WTC11 (cell line): ENCODE data around the gene HHIPL2. TPM values are rescaled to one million over a fixed set of nuclear protein-coding genes. Genes with fewer than 3 reads are reported as not detected.

Experiments
- ATAC-seq: fragments of 200-7000 bp; cut with Tn5 transposase; 2 replicates; pipeline ENCODE4 v1.10.0; 2021; ENCODE audit warnings: mild to moderate bottlenecking, moderate library complexity
- CTCF ChIA-PET: fragments of 300-600 bp; sonication (Branson Sonifier 250); formaldehyde crosslinking; loops from one replicate; lab custom pipeline; 2021; ENCODE audit warnings: antibody characterized with exemption; lab: Charles Lee
- POLR2A ChIA-PET: fragments of 350-600 bp; sonication (Branson Sonifier 250); formaldehyde crosslinking; loops from one replicate; lab custom pipeline; 2021; ENCODE audit warnings: antibody characterized with exemption; lab: Charles Lee
- DNase-seq: peaks from one replicate; pipeline ENCODE4 v3.0.0; 2021; ENCODE audit warnings: low spot score
- H3K27ac Mint-ChIP-seq: 2 replicates; pipeline ENCODE4 v1.8.0; 2021; ENCODE audit warnings: mixed read lengths
- H3K27me3 Mint-ChIP-seq: 2 replicates; pipeline ENCODE4 v1.8.0; 2021; ENCODE audit warnings: low read depth, mild to moderate bottlenecking, moderate library complexity, mixed read lengths
- H3K36me3 Mint-ChIP-seq: 2 replicates; pipeline ENCODE4 v1.8.0; 2021; ENCODE audit warnings: mixed read lengths
- H3K4me1 Mint-ChIP-seq: 2 replicates; pipeline ENCODE4 v1.8.0; 2022; ENCODE audit warnings: mixed read lengths
- H3K4me3 Mint-ChIP-seq: 2 replicates; pipeline ENCODE4 v1.8.0; 2021; ENCODE audit warnings: mild to moderate bottlenecking, moderate library complexity, mixed read lengths
- H3K9me3 Mint-ChIP-seq: 2 replicates; pipeline ENCODE4 v1.8.0; 2021; ENCODE audit warnings: mixed read lengths
- ATF1 ChIP-seq: sonication (generic); formaldehyde crosslinking; IDR thresholded peaks from 2 replicates; pipeline ENCODE4 v1.8.1; 2023; ENCODE audit warnings: mild to moderate bottlenecking, moderate library complexity, missing genetic modification reagents
- CREB1 ChIP-seq: sonication (generic); formaldehyde crosslinking; IDR thresholded peaks from 2 replicates; pipeline ENCODE4 v1.8.0; 2023; ENCODE audit warnings: mild to moderate bottlenecking, missing genetic modification reagents
- GABPB1 ChIP-seq: sonication (generic); formaldehyde crosslinking; IDR thresholded peaks from 2 replicates; pipeline ENCODE4 v1.8.1; 2023; ENCODE audit warnings: mild to moderate bottlenecking, missing genetic modification reagents
- GTF2I ChIP-seq: fragments of 250-450 bp; sonication (Bioruptor Pico); conservative IDR thresholded peaks from 2 replicates; pipeline ENCODE4 v1.4.0; 2021; ENCODE audit warnings: mild to moderate bottlenecking
- NR2C2 ChIP-seq: sonication (generic); formaldehyde crosslinking; IDR thresholded peaks from 2 replicates; pipeline ENCODE4 v1.8.0; 2022; ENCODE audit warnings: mild to moderate bottlenecking, missing genetic modification reagents
- OVOL2 ChIP-seq: fragments of 250-450 bp; sonication (Bioruptor Pico); IDR thresholded peaks from 2 replicates; pipeline ENCODE4 v1.9.0; 2021; ENCODE audit warnings: mild to moderate bottlenecking, borderline replicate concordance
- SMAD3 ChIP-seq: sonication (generic); formaldehyde crosslinking; IDR thresholded peaks from 2 replicates; pipeline ENCODE4 v1.8.0; 2022; ENCODE audit warnings: missing genetic modification reagents, mild to moderate bottlenecking, borderline replicate concordance
- TP53 ChIP-seq: sonication (generic); formaldehyde crosslinking; IDR thresholded peaks from 2 replicates; pipeline ENCODE4 v1.8.1; 2023; ENCODE audit warnings: mild to moderate bottlenecking, missing genetic modification reagents
- ZNF232 ChIP-seq: sonication (generic); formaldehyde crosslinking; IDR thresholded peaks from 2 replicates; pipeline ENCODE4 v1.8.0; 2022; ENCODE audit warnings: mild to moderate bottlenecking, missing genetic modification reagents
- ZNF396 ChIP-seq: fragments of 250-450 bp; sonication (Bioruptor Pico); IDR thresholded peaks from 2 replicates; pipeline ENCODE4 v1.8.0; 2021; ENCODE audit warnings: mild to moderate bottlenecking, moderate library complexity, borderline replicate concordance
- total RNA-seq: library from RNA; stranded (reverse); gene quantifications from 3 replicates; pipeline ENCODE4 v1.2.3, GENCODE V29; 2021
- TF ChIP-seq, protein P1 (sequence below): sonication (generic); formaldehyde crosslinking; IDR thresholded peaks from 2 replicates; pipeline ENCODE4 v1.8.0; 2023; ENCODE audit warnings: mild to moderate bottlenecking, missing genetic modification reagents
- TF ChIP-seq, protein P2 (sequence below): fragments of 250-450 bp; sonication (Bioruptor Pico); IDR thresholded peaks from 2 replicates; pipeline ENCODE4 v1.9.0; 2021; ENCODE audit warnings: mild to moderate bottlenecking, borderline replicate concordance
- TF ChIP-seq, protein P3 (sequence below): sonication (generic); formaldehyde crosslinking; IDR thresholded peaks from 2 replicates; pipeline ENCODE4 v1.8.1; 2023; ENCODE audit warnings: mild to moderate bottlenecking, missing genetic modification reagents
- TF ChIP-seq, protein P4 (sequence below): sonication (generic); formaldehyde crosslinking; IDR thresholded peaks from 2 replicates; pipeline ENCODE4 v1.8.0; 2022; ENCODE audit warnings: missing genetic modification reagents

HHIPL2 gene
- total RNA-seq, 1 experiment from 2014 or later, result 0.11 TPM

DNA sequence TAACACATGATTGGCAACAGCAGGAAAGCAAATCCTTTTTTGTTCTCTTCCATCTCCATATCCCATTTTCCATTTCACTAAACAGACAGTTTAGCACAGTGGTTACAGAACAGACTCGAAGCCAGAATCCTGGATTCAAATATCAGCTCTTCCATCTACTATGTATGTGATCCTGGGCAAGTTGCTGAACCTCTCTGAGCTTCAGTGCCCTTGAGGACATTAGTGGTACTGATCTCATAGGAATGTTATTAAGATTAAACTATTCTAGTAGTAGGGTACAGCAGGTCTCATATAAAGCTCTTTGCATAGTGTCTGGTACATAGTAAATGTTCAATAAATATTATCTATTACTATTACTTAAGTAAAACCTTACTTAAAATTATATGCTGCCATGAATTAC lies 13.8 kb upstream of the HHIPL2 start (continued):
- TF ChIP-seq, protein P1, sequence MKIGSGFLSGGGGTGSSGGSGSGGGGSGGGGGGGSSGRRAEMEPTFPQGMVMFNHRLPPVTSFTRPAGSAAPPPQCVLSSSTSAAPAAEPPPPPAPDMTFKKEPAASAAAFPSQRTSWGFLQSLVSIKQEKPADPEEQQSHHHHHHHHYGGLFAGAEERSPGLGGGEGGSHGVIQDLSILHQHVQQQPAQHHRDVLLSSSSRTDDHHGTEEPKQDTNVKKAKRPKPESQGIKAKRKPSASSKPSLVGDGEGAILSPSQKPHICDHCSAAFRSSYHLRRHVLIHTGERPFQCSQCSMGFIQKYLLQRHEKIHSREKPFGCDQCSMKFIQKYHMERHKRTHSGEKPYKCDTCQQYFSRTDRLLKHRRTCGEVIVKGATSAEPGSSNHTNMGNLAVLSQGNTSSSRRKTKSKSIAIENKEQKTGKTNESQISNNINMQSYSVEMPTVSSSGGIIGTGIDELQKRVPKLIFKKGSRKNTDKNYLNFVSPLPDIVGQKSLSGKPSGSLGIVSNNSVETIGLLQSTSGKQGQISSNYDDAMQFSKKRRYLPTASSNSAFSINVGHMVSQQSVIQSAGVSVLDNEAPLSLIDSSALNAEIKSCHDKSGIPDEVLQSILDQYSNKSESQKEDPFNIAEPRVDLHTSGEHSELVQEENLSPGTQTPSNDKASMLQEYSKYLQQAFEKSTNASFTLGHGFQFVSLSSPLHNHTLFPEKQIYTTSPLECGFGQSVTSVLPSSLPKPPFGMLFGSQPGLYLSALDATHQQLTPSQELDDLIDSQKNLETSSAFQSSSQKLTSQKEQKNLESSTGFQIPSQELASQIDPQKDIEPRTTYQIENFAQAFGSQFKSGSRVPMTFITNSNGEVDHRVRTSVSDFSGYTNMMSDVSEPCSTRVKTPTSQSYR (CRISPR knock-in tag), result no peak
- no peak for TF ChIP-seq GTF2I

DNA sequence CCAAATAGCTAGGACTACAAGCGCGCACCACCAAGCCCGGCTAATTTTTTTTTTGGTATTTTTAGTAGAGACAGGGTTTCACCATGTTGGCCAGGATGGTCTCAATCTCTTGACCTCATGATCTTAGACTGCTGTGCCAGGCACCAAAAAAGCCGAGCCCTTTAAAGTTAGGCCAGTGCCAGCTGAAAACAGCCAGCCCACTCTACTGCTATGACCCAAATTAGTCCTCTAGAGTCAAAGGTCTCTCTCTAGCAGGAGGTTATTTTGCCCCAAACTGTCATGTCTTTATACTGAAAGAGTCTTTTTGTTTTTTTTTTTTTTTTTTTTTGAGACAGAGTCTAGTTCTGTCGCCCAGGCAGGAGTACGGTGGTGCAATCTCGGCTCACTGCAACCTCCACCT lies 9.7 kb upstream of the HHIPL2 start:
- CTCF ChIA-PET, result interaction anchor here (2.0 kb wide), 1 partner anchor 77 kb away, joined by 9 read pairs; no protein-coding TSS in a partner anchor
- POLR2A ChIA-PET, result no interaction called here

DNA sequence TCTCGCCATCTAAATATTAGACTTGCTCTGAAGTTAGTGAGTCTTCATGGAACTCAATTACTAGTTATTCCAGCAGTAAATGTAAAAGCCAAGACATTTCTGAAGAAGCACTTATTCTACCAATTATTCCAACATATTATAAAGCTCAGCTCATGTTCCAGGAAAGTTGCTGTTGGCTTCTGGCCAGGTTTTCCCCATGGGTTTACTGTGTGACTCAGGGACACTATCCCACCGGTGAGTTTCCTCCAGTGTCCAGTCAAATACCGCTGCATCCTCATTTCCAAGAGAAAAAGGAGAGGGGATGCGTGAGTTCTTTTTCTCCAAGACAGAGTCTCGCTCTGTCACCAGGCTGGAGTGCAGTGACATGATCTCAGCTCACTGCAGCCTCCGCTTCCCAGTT lies 9.2 kb upstream of the HHIPL2 start:
- Mint-ChIP-seq H3K4me3 (no peak overlapping the region), H3K9me3 (no peaks in the 10 kb centered on the region), H3K36me3 (peaks cover 23% of the 10 kb centered on the region), H3K27ac (no peak overlapping the region), H3K27me3 (no peaks in the 10 kb centered on the region), H3K4me1 (no peaks in the 10 kb centered on the region)
- ChIA-PET CTCF (interaction anchor here (2.0 kb wide), 1 partner anchor 77 kb away, joined by 9 read pairs; no protein-coding TSS in a partner anchor), POLR2A (no interaction called here)
- DNase-seq (no peak), ATAC-seq (no peak)
- TF ChIP-seq ZNF396 (CRISPR knock-in tag) (no peak), NR2C2 (CRISPR knock-in tag) (no peak), ATF1 (CRISPR knock-in tag) (no peak), ZNF232 (CRISPR knock-in tag) (no peak), SMAD3 (no peak), TP53 (no peak), CREB1 (no peak)
- TF ChIP-seq, protein P2, sequence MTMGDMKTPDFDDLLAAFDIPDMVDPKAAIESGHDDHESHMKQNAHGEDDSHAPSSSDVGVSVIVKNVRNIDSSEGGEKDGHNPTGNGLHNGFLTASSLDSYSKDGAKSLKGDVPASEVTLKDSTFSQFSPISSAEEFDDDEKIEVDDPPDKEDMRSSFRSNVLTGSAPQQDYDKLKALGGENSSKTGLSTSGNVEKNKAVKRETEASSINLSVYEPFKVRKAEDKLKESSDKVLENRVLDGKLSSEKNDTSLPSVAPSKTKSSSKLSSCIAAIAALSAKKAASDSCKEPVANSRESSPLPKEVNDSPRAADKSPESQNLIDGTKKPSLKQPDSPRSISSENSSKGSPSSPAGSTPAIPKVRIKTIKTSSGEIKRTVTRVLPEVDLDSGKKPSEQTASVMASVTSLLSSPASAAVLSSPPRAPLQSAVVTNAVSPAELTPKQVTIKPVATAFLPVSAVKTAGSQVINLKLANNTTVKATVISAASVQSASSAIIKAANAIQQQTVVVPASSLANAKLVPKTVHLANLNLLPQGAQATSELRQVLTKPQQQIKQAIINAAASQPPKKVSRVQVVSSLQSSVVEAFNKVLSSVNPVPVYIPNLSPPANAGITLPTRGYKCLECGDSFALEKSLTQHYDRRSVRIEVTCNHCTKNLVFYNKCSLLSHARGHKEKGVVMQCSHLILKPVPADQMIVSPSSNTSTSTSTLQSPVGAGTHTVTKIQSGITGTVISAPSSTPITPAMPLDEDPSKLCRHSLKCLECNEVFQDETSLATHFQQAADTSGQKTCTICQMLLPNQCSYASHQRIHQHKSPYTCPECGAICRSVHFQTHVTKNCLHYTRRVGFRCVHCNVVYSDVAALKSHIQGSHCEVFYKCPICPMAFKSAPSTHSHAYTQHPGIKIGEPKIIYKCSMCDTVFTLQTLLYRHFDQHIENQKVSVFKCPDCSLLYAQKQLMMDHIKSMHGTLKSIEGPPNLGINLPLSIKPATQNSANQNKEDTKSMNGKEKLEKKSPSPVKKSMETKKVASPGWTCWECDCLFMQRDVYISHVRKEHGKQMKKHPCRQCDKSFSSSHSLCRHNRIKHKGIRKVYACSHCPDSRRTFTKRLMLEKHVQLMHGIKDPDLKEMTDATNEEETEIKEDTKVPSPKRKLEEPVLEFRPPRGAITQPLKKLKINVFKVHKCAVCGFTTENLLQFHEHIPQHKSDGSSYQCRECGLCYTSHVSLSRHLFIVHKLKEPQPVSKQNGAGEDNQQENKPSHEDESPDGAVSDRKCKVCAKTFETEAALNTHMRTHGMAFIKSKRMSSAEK (CRISPR knock-in tag), result no peak
- TF ChIP-seq, protein P3, sequence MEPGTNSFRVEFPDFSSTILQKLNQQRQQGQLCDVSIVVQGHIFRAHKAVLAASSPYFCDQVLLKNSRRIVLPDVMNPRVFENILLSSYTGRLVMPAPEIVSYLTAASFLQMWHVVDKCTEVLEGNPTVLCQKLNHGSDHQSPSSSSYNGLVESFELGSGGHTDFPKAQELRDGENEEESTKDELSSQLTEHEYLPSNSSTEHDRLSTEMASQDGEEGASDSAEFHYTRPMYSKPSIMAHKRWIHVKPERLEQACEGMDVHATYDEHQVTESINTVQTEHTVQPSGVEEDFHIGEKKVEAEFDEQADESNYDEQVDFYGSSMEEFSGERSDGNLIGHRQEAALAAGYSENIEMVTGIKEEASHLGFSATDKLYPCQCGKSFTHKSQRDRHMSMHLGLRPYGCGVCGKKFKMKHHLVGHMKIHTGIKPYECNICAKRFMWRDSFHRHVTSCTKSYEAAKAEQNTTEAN, result no peak
- TF ChIP-seq, protein P4, sequence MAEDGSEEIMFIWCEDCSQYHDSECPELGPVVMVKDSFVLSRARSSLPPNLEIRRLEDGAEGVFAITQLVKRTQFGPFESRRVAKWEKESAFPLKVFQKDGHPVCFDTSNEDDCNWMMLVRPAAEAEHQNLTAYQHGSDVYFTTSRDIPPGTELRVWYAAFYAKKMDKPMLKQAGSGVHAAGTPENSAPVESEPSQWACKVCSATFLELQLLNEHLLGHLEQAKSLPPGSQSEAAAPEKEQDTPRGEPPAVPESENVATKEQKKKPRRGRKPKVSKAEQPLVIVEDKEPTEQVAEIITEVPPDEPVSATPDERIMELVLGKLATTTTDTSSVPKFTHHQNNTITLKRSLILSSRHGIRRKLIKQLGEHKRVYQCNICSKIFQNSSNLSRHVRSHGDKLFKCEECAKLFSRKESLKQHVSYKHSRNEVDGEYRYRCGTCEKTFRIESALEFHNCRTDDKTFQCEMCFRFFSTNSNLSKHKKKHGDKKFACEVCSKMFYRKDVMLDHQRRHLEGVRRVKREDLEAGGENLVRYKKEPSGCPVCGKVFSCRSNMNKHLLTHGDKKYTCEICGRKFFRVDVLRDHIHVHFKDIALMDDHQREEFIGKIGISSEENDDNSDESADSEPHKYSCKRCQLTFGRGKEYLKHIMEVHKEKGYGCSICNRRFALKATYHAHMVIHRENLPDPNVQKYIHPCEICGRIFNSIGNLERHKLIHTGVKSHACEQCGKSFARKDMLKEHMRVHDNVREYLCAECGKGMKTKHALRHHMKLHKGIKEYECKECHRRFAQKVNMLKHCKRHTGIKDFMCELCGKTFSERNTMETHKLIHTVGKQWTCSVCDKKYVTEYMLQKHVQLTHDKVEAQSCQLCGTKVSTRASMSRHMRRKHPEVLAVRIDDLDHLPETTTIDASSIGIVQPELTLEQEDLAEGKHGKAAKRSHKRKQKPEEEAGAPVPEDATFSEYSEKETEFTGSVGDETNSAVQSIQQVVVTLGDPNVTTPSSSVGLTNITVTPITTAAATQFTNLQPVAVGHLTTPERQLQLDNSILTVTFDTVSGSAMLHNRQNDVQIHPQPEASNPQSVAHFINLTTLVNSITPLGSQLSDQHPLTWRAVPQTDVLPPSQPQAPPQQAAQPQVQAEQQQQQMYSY, result no peak

More for the DNA sequence above, 9.7 kb upstream of the HHIPL2 start:
- TF ChIP-seq GABPB1 (CRISPR knock-in tag) (no peak), OVOL2 (CRISPR knock-in tag) (no peak)
- TF ChIP-seq, protein P2 (CRISPR knock-in tag), result no peak
- Mint-ChIP-seq H3K9me3 (no peaks in the 10 kb centered on the region), H3K36me3 (peaks cover 23% of the 10 kb centered on the region), H3K4me3 (no peak overlapping the region), H3K4me1 (no peaks in the 10 kb centered on the region), H3K27me3 (no peaks in the 10 kb centered on the region), H3K27ac (no peak overlapping the region)
- DNase-seq (no peak), ATAC-seq (no peak)
